Uterus (tissue), 4 donors: Measurements from ENCODE around the gene PLAU. TPM values are rescaled to one million over a fixed set of nuclear protein-coding genes. Genes with fewer than 3 reads are reported as not detected.
A peak's percentile ranks its signal among the peaks of the same experiment; 100 is the strongest.
"Not testable (repeated sequence)": the region's sequence is repeated elsewhere in the genome, so short reads cannot be mapped to it uniquely, and the experiment has no call there.

Source experiments
- DNase-seq, 2 donors: peaks; one replicate each; pipeline ENCODE4 v3.0.0-alpha.2; 2019 to 2020
- H3K27ac ChIP-seq, 2 donors: fragments of 200-600 bp; sonication (generic); 1 replicate in 1 of 2; 2 replicates in 1 of 2; pipeline ENCODE4 v1.5.1; 2016 to 2018
- H3K27me3 ChIP-seq, 2 donors: fragments of 200-600 bp; sonication (generic); one replicate each; pipeline ENCODE4 v1.5.1; 2018 to 2019; ENCODE audit warnings: control low read depth in 1 of 2
- H3K36me3 ChIP-seq, 2 donors: fragments of 200-600 bp; sonication (generic); one replicate each; pipeline ENCODE4 v1.5.1; 2019; ENCODE audit warnings: control low read depth in 1 of 2
- H3K4me1 ChIP-seq, 2 donors: fragments of 200-600 bp; sonication (generic); one replicate each; pipeline ENCODE4 v1.5.1; 2018 to 2019; ENCODE audit warnings: control low read depth in 1 of 2
- H3K4me3 ChIP-seq, 2 donors: fragments of 200-600 bp; sonication (generic); 1 replicate in 1 of 2; 2 replicates in 1 of 2; pipeline ENCODE4 v1.5.1; 2018 to 2019; ENCODE audit warnings: mild to moderate bottlenecking in 1 of 2
- H3K9me3 ChIP-seq, 2 donors: fragments of 200-600 bp; sonication (generic); one replicate each; pipeline ENCODE4 v1.5.1; 2019; ENCODE audit warnings: control low read depth in 1 of 2
- POLR2A ChIP-seq, 2 donors: fragments of 450-650 bp; IDR thresholded peaks; one replicate each; pipeline ENCODE4 v1.6.1; 2016; ENCODE audit warnings: antibody characterized with exemption in 2 of 2, mild to moderate bottlenecking in 1 of 2, moderate library complexity in 1 of 2
- intact Hi-C: fragments of 100-400 bp; cut with DNase I; formaldehyde crosslinking; loops from one replicate; pipeline ENCODE4 v1.15.1; 2023; ENCODE audit warnings: low total_unique reads
- total RNA-seq, 4 donors: library from RNA; depleted of rRNA in 3 of 4; stranded (reverse); fragments of >200 nt in 3 of 4; gene quantifications; one replicate each; pipeline versions ENCODE4 v1.1.0 to v1.2.4, GENCODE V29; 2014 to 2023
- TF ChIP-seq, protein P1 (sequence below), 4 experiments: fragments of 200-600 bp in 2 of 4; fragments of 450-650 bp in 2 of 4; sonication (generic) in 2 of 4; IDR thresholded peaks; one replicate each; pipeline ENCODE4 v1.5.1; 2016 to 2019; ENCODE audit warnings: antibody characterized with exemption in 4 of 4, mild to moderate bottlenecking in 2 of 4, moderate library complexity in 1 of 4
- donor health status: DM: yes; HTN: yes; CAD: no.

Gene PLAU
- total RNA-seq, 4 donors from 2014 or later: 1.8 to 15.3 (median 9.0) TPM

DNA sequence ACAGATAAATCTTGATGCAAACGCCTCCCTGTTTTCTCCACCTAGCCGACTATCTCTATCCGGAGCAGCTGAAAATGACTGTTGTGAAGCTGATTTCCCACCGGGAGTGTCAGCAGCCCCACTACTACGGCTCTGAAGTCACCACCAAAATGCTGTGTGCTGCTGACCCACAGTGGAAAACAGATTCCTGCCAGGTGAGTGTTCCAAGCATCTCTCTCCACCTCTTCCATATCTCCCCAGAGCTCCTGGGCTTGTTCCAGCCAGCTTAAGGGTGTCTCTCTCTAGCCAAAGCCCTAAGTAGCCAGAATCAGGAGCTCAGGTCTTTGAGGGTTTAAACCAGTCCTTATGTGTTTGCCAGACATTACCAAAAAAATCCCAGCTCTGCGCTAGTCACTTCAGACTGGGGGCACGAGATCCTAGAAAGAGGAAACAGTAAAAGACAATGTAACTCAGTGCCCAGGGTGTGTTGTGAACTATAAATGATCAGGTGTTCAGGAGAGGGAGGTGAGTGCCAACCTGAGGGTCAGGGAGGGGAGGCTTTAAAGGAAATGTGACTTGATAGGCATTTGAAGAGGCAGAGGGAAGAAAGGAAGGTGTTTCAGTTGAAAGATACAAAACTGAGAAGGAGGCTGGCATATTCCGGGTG is 4.4 kb downstream of the PLAU start:
- intact Hi-C loops: no loop called here
- peak overlapping the region; percentile 47 to 59 for H3K27ac ChIP-seq
- peaks cover 0 to 9% of the 10 kb centered on the region in 2 donors for H3K4me1 ChIP-seq
- TF ChIP-seq, protein P1, sequence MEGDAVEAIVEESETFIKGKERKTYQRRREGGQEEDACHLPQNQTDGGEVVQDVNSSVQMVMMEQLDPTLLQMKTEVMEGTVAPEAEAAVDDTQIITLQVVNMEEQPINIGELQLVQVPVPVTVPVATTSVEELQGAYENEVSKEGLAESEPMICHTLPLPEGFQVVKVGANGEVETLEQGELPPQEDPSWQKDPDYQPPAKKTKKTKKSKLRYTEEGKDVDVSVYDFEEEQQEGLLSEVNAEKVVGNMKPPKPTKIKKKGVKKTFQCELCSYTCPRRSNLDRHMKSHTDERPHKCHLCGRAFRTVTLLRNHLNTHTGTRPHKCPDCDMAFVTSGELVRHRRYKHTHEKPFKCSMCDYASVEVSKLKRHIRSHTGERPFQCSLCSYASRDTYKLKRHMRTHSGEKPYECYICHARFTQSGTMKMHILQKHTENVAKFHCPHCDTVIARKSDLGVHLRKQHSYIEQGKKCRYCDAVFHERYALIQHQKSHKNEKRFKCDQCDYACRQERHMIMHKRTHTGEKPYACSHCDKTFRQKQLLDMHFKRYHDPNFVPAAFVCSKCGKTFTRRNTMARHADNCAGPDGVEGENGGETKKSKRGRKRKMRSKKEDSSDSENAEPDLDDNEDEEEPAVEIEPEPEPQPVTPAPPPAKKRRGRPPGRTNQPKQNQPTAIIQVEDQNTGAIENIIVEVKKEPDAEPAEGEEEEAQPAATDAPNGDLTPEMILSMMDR (IDR thresholded peaks at IDR 0.05): no peak
- no peak for TF ChIP-seq POLR2A (IDR thresholded peaks at IDR 0.05)
- no peaks in the 10 kb centered on the region for H3K9me3 ChIP-seq
- no peaks in the 10 kb centered on the region for H3K27me3 ChIP-seq
- H3K4me3 ChIP-seq: no peak overlapping the region
- H3K36me3 ChIP-seq: no peaks in the 10 kb centered on the region
- no peak for DNase-seq

DNA sequence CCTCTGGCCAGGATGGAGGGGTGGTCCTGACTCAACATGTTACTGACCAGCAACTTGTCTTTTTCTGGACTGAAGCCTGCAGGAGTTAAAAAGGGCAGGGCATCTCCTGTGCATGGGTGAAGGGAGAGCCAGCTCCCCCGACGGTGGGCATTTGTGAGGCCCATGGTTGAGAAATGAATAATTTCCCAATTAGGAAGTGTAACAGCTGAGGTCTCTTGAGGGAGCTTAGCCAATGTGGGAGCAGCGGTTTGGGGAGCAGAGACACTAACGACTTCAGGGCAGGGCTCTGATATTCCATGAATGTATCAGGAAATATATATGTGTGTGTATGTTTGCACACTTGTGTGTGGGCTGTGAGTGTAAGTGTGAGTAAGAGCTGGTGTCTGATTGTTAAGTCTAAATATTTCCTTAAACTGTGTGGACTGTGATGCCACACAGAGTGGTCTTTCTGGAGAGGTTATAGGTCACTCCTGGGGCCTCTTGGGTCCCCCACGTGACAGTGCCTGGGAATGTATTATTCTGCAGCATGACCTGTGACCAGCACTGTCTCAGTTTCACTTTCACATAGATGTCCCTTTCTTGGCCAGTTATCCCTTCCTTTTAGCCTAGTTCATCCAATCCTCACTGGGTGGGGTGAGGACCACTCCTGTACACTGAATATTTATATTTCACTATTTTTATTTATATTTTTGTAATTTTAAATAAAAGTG is 6.0 kb downstream of the PLAU start:
- Histone ChIP-seq H3K9me3 (no peaks in the 10 kb centered on the region), H3K27me3 (no peaks in the 10 kb centered on the region), H3K4me3 (no peak overlapping the region), H3K27ac (peak overlapping the region; percentile 1 to 16), H3K36me3 (no peaks in the 10 kb centered on the region), H3K4me1 (peaks cover 0 to 9% of the 10 kb centered on the region in 2 donors)
- no peak for TF ChIP-seq POLR2A (IDR thresholded peaks at IDR 0.05)
- TF ChIP-seq, protein P1 (IDR thresholded peaks at IDR 0.05): no peak
- DNase-seq: no peak
- intact Hi-C loops: no loop called here

DNA sequence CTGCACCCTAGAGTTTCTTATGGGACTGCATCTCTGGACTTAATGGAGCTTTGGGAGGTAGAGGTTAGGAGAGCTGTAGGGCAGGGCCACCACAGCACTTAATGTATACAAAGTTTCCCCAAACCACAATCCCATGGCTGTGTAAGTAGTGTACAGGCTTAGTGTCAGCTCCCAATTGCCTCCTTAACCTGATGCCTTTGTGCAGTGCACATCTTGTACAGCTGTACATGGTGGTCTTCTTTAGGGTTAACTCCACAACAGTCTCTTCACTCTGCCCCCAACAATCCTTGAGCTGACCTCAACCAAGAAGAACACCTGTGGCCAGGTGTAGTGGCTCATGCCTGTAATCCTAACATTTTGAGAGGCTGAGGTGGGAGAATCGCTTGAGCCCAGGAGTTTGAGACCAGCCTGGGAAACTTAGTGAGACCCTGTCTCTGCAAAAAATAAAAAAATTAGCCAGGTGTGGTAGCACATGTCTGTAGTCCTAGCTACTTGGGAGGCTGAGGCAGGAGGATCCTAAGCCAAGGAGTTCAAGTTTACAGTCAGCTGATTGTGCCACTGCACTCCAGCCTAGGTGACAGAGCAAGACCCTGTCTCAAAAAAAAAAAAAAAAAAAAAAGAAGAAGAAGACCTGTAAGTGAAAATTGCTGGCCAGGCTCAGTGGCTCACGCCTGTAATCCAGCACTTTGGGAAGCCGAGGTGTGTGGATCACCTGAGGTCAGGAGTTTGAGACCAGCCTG is 6.8 kb downstream of the PLAU start:
- Histone ChIP-seq H3K4me3 (no peak overlapping the region), H3K9me3 (no peaks in the 10 kb centered on the region), H3K36me3 (no peaks in the 10 kb centered on the region), H3K4me1 (peaks cover 0 to 9% of the 10 kb centered on the region in 2 donors), H3K27me3 (no peaks in the 10 kb centered on the region), H3K27ac (peak overlapping the region in 1 of 2 donors; percentile 16)
- intact Hi-C loops: no loop called here
- no peak for TF ChIP-seq POLR2A (IDR thresholded peaks at IDR 0.05)
- TF ChIP-seq, protein P1 (IDR thresholded peaks at IDR 0.05): no peak
- DNase-seq: no peak

DNA sequence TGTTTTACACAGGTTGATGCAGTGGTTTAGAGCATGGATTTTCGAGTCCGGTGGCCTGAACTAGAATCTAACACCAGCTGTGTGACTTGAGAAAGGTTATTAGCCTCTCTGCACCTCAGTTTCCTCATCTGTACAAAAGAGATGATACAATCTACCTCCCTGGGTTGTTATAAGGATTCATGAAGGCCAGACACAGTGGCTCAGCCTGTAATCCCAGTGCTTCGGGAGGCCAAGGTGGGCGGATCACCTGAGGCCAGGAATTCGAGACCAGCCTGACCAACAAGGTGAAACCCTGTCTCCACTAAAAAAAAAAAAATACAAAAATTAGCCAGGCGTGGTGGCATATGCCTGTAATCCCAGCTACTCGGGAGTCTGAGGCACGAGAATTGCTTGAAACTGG is 8.5 kb downstream of the PLAU start:
- H3K27ac ChIP-seq: peak overlapping the region; percentile 79 to 87
- H3K36me3 ChIP-seq, intact Hi-C loops: not testable (repeated sequence)

DNA sequence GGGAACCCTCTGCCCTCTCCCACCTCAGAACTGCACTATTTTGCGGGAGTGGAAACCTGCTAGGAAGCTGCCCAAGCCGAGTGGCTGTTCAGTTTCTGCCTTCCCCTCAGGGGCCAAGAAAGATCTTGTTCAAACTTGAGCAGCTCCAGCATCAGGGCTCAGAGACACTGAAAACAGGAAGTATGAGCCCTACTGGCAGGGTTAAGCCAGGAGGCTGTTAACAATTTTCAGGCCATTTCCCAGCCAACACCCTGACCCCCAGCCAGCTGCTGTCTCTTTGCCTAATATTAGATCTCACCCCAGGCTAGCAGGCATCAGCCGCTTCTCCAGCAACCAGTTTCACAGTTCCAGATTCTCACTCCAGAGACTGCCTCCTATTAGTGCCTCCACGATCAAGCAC is 9.2 kb downstream of the PLAU start:
- peak; percentile 61 to 74 for DNase-seq
- Histone ChIP-seq H3K4me3 (no peak overlapping the region), H3K27me3 (no peaks in the 10 kb centered on the region), H3K4me1 (peaks cover 0 to 9% of the 10 kb centered on the region in 2 donors), H3K36me3 (no peaks in the 10 kb centered on the region), H3K9me3 (no peaks in the 10 kb centered on the region), H3K27ac (peak overlapping the region; percentile 79 to 87)
- no peak for TF ChIP-seq POLR2A (IDR thresholded peaks at IDR 0.05)
- TF ChIP-seq, protein P1 (IDR thresholded peaks at IDR 0.05): no peak
- intact Hi-C loops: no loop called here

More for the DNA sequence above, 8.5 kb downstream of the PLAU start:
- H3K27me3 ChIP-seq, H3K4me1 ChIP-seq, H3K4me3 ChIP-seq, H3K9me3 ChIP-seq, DNase-seq: not testable (repeated sequence)
